Measurements from ENCODE around the gene C20orf202.

Gene C20orf202

GRCh38 chr20:1188347-1188746 lies 14.9 kb upstream of the C20orf202 start:
- CTCF ChIA-PET: interaction anchor here (2.4 to 3.3 kb wide), 2 partner anchors 11 to 80 kb away, joined by 11 to 14 read pairs; no protein-coding TSS in a partner anchor
- Mint-ChIP-seq H3K27ac (no peak overlapping the region), H3K36me3 (no peaks in the 10 kb centered on the region)

DNA sequence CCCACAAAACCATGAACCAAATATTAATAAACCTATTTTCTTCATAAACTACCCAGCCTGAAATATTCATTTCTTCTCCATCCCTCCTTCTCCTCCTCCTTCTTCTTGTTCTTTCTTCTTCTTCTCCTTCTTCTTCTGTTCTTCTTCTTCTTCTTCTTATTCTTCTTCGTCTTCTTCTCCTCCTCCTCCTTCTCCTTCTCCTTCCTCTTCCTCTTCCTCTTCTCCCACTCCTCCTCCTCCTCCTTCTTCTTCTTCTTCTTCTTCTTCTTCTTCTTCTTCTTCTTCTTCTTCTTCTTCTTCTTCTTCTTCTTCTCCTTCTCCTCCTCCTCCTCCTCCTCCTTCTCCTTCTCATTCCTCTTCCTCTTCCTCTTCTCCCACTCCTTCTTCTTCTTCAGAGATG lies 13.4 kb upstream of the C20orf202 start:
- Mint-ChIP-seq H3K4me3 (no peak overlapping the region), H3K9me3 (no peaks in the 10 kb centered on the region)
- DNase-seq: no peak

More at GRCh38 chr20:1188347-1188746, 14.9 kb upstream of the C20orf202 start:
- Mint-ChIP-seq H3K4me3 (no peak overlapping the region), H3K27me3 (peaks cover 35% of the 10 kb centered on the region), H3K4me1 (peaks cover 11% of the 10 kb centered on the region), H3K9me3 (no peaks in the 10 kb centered on the region)
- DNase-seq: no peak

DNA sequence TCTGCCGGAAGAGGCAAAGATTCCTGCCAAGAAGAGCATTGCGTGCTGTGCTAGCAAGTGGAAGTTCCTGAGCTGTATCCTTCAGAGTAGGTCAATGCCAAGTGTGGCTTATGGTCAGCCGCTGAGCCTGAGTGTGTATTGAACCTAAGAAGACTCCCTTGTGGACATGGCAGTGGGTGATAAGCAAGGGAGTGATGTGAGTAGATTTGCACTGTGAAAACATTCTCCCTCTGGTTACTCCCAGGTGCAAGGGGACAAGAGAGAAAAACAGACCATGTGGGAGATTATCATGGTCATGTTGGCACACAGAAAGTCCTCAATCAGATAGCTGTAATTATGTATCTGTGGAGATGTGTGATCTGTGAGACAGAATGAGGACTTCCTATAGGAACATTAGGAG lies 12.4 kb upstream of the C20orf202 start:
- H3K27ac Mint-ChIP-seq: no peak overlapping the region
- H3K9me3 Mint-ChIP-seq: no peaks in the 10 kb centered on the region
- H3K36me3 Mint-ChIP-seq: no peaks in the 10 kb centered on the region
- H3K4me3 Mint-ChIP-seq: no peak overlapping the region
- H3K4me1 Mint-ChIP-seq: peaks cover 4% of the 10 kb centered on the region
- CTCF ChIA-PET: no interaction called here
- H3K27me3 Mint-ChIP-seq: peaks cover 24% of the 10 kb centered on the region
- no peak for DNase-seq

More for the DNA sequence above, 13.4 kb upstream of the C20orf202 start:
- Mint-ChIP-seq H3K27ac (no peak overlapping the region), H3K27me3 (peaks cover 20% of the 10 kb centered on the region), H3K4me1 (peaks cover 5% of the 10 kb centered on the region), H3K36me3 (no peaks in the 10 kb centered on the region)
- CTCF ChIA-PET: interaction anchor here (0.6 kb wide), 1 partner anchor 72 kb away, joined by 3 read pairs; no protein-coding TSS in a partner anchor

DNA sequence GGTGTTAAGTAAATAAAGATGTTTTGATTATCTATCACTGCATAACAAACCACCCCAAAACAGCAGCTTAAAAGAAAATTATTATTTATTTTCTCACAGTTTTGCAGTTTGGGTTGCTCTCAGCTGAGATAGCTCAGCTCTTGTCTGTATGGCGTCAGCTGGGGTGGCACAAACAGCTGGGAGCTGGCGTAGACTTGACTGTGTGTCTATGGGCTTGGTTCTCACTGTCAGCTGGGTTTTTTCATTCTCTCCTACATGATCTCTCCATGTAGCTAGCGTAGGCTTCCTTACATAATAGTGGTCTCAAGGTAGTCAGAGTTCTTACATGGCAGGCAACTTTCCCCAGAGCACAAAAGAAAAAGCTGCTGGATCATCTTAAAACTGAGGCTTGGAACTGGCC lies 12.0 kb upstream of the C20orf202 start:
- H3K27me3 Mint-ChIP-seq: peaks cover 28% of the 10 kb centered on the region
- H3K27ac Mint-ChIP-seq: no peak overlapping the region
- H3K4me1 Mint-ChIP-seq: no peaks in the 10 kb centered on the region
- no peaks in the 10 kb centered on the region for H3K36me3 Mint-ChIP-seq
- DNase-seq: no peak
- no peaks in the 10 kb centered on the region for H3K9me3 Mint-ChIP-seq
- no peak overlapping the region for H3K4me3 Mint-ChIP-seq
- CTCF ChIA-PET: no interaction called here

- Mint-ChIP-seq H3K27me3 (peaks cover 14% of the 10 kb centered on the region), H3K9me3 (no peaks in the 10 kb centered on the region), H3K27ac (no peak overlapping the region), H3K4me1 (peaks cover 5% of the 10 kb centered on the region), H3K36me3 (no peaks in the 10 kb centered on the region), H3K4me3 (no peak overlapping the region)
- no peak for DNase-seq
- CTCF ChIA-PET: no interaction called here
Observed at GRCh38 chr20:1195226-1195625, 8.0 kb upstream of the C20orf202 start.

DNA sequence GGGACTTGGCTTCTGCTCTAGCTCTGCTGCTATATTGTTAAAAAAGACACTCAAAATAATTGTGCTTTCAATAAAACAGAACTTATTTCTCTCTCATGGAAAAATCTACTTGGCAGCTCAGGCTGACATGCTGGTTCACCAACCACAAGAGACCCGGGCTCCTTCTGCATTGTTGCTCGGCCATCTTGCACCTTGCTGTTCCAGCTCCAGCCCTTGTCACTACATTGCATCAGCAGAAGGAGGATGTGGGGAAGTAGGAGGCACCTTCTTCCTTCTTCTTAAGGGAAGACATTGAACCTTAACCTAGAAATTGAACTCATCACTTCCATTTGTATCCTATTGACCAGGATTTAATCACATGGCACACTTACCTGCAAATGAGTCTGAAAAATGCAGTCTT lies 6.6 kb upstream of the C20orf202 start:
- CTCF ChIA-PET: no interaction called here
- Mint-ChIP-seq H3K27me3 (peaks cover 8% of the 10 kb centered on the region), H3K9me3 (no peaks in the 10 kb centered on the region), H3K4me1 (peaks cover 8% of the 10 kb centered on the region), H3K36me3 (no peaks in the 10 kb centered on the region), H3K27ac (no peak overlapping the region), H3K4me3 (no peak overlapping the region)
- DNase-seq: no peak

GRCh38 chr20:1197801-1198200 lies 5.5 kb upstream of the C20orf202 start:
- CTCF ChIA-PET: no interaction called here
- DNase-seq: no peak
- Mint-ChIP-seq H3K9me3 (no peaks in the 10 kb centered on the region), H3K36me3 (no peaks in the 10 kb centered on the region), H3K27ac (no peak overlapping the region), H3K27me3 (peaks cover 8% of the 10 kb centered on the region), H3K4me3 (no peak overlapping the region), H3K4me1 (peaks cover 8% of the 10 kb centered on the region)

GRCh38 chr20:1198751-1199150 lies 4.5 kb upstream of the C20orf202 start:
- CTCF ChIA-PET: interaction anchor here (1.1 to 2.2 kb wide), 3 partner anchors 12 to 85 kb away, joined by 3 to 12 read pairs (median 11); no protein-coding TSS in a partner anchor
- H3K36me3 Mint-ChIP-seq: no peaks in the 10 kb centered on the region
- no peaks in the 10 kb centered on the region for H3K9me3 Mint-ChIP-seq
- peaks cover 8% of the 10 kb centered on the region for H3K27me3 Mint-ChIP-seq
- peaks cover 8% of the 10 kb centered on the region for H3K4me1 Mint-ChIP-seq
- no peak overlapping the region for H3K27ac Mint-ChIP-seq
- DNase-seq: no peak
- no peak overlapping the region for H3K4me3 Mint-ChIP-seq

- Mint-ChIP-seq H3K9me3 (no peaks in the 10 kb centered on the region), H3K36me3 (no peaks in the 10 kb centered on the region), H3K4me3 (no peak overlapping the region), H3K27me3 (peaks cover 13% of the 10 kb centered on the region), H3K27ac (no peak overlapping the region), H3K4me1 (peaks cover 8% of the 10 kb centered on the region)
- CTCF ChIA-PET: interaction anchor here (0.9 to 2.2 kb wide), 4 partner anchors 12 to 243 kb away, joined by 3 to 12 read pairs (median 7); no protein-coding TSS in a partner anchor
- DNase-seq: no peak
Observed at GRCh38 chr20:1199212-1199873, 3.9 kb upstream of the C20orf202 start.

DNA sequence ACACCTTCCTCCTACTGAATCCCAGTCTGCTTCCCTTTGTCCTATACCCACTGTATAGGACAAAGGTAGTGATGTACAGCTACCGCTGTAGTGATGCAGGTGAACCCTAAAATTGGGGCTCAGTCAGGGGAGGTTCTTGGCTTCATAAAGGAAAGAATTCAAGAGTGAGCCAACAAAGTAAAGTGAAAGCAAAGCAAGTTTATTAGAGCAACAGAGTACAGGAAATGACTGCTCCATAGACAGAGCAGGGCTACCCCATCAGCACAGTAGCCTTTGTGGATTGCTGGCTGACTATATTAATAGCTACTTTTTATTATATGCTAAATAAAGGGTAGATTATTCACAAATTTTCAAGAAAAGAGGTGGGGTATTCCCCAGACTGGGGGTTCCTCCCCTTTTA lies 3.3 kb upstream of the C20orf202 start:
- DNase-seq: no peak
- Mint-ChIP-seq H3K27ac (peak overlapping the region; percentile 16), H3K27me3 (peaks cover 16% of the 10 kb centered on the region), H3K9me3 (no peaks in the 10 kb centered on the region), H3K4me3 (no peak overlapping the region), H3K4me1 (peaks cover 8% of the 10 kb centered on the region), H3K36me3 (no peaks in the 10 kb centered on the region)
- CTCF ChIA-PET: interaction anchor here (0.9 to 2.2 kb wide), 4 partner anchors 12 to 244 kb away, joined by 3 to 12 read pairs (median 7); no protein-coding TSS in a partner anchor

GRCh38 chr20:1203630-1204029 lies 376 bp downstream of the C20orf202 start:
- H3K4me3 Mint-ChIP-seq: no peak overlapping the region
- no peaks in the 10 kb centered on the region for H3K9me3 Mint-ChIP-seq
- no peak for DNase-seq
- CTCF ChIA-PET: interaction anchor here (0.9 kb wide), 1 partner anchor 10 kb away, joined by 3 read pairs; no protein-coding TSS in a partner anchor
- H3K36me3 Mint-ChIP-seq: no peaks in the 10 kb centered on the region
- peaks cover 24% of the 10 kb centered on the region for H3K27me3 Mint-ChIP-seq
- H3K4me1 Mint-ChIP-seq: peaks cover 8% of the 10 kb centered on the region
- no peak overlapping the region for H3K27ac Mint-ChIP-seq

- peaks cover 8% of the 10 kb centered on the region for H3K4me1 Mint-ChIP-seq
- H3K9me3 Mint-ChIP-seq: no peaks in the 10 kb centered on the region
- no peak for DNase-seq
- H3K4me3 Mint-ChIP-seq: no peak overlapping the region
- H3K27me3 Mint-ChIP-seq: peaks cover 28% of the 10 kb centered on the region
- H3K27ac Mint-ChIP-seq: no peak overlapping the region
- no peaks in the 10 kb centered on the region for H3K36me3 Mint-ChIP-seq
- CTCF ChIA-PET: no interaction called here
Observed at GRCh38 chr20:1204113-1204512, 859 bp downstream of the C20orf202 start.

DNA sequence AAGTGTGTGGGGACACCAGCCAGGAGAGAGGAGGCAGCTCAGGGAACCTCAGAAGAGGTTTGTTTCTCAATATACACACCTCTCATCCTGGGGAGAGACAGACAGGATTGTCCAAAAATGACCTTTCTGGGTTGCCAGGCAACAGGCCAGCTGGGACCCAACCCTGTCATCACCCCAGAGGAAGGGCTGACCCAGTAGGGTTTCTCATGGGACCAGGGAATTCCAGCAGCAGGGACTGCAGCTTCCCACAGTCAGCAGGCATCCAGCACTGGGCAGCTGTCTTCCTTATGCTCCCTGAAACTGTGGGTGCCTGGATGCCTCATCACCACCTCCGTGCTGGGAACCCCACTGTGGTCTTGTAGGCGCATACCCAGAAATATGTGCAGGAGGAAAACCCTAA lies 1.3 kb downstream of the C20orf202 start:
- H3K9me3 Mint-ChIP-seq: no peaks in the 10 kb centered on the region
- DNase-seq: no peak
- peaks cover 8% of the 10 kb centered on the region for H3K4me1 Mint-ChIP-seq
- H3K27ac Mint-ChIP-seq: no peak overlapping the region
- no peaks in the 10 kb centered on the region for H3K36me3 Mint-ChIP-seq
- H3K27me3 Mint-ChIP-seq: peaks cover 32% of the 10 kb centered on the region
- CTCF ChIA-PET: interaction anchor here (1.0 kb wide), 1 partner anchor 11 kb away, joined by 3 read pairs; no protein-coding TSS in a partner anchor
- no peak overlapping the region for H3K4me3 Mint-ChIP-seq

DNA sequence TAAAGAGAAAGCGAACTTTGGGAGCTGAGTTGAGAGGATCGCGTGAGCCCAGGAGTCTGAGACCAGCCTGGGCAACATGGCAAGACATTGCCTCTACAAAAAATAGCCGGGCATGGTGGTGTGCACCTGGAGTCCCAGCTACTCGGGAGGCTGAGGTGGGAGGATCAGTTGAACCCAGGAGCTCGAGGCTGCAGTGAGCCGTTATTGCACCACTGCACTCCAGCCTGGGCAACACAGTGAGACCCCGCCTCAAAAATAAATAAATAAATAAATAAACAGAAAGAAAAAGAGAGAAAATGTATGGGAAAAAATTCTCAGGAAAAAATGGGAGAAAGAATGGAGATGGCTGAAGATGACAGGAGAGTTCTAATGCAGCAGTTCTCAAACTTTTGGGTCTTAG lies 2.5 kb downstream of the C20orf202 start:
- Mint-ChIP-seq H3K27ac (no peak overlapping the region), H3K4me1 (no peaks in the 10 kb centered on the region), H3K4me3 (no peak overlapping the region), H3K9me3 (no peaks in the 10 kb centered on the region), H3K27me3 (peaks cover 34% of the 10 kb centered on the region), H3K36me3 (no peaks in the 10 kb centered on the region)
- DNase-seq: no peak
- CTCF ChIA-PET: interaction anchor here (0.9 to 1.0 kb wide), 2 partner anchors 9 to 20 kb away, joined by 3 to 4 read pairs; no protein-coding TSS in a partner anchor
